HG03280 (cell line): ENCODE data around the gene ECM2.
A peak's percentile ranks its signal among the peaks of the same experiment; 100 is the strongest.
"Not testable (repeated sequence)": the region's sequence is repeated elsewhere in the genome, so short reads cannot be mapped to it uniquely, and the experiment has no call there.

ENCODE experiments used
- ATAC-seq: cut with Tn5 transposase; IDR thresholded peaks from one replicate; pipeline ENCODE4 v1.9.1; 2021; ENCODE audit warnings: mild to moderate bottlenecking, moderate library complexity; ENCODE audit not compliant: unreplicated experiment

ECM2 gene

DNA sequence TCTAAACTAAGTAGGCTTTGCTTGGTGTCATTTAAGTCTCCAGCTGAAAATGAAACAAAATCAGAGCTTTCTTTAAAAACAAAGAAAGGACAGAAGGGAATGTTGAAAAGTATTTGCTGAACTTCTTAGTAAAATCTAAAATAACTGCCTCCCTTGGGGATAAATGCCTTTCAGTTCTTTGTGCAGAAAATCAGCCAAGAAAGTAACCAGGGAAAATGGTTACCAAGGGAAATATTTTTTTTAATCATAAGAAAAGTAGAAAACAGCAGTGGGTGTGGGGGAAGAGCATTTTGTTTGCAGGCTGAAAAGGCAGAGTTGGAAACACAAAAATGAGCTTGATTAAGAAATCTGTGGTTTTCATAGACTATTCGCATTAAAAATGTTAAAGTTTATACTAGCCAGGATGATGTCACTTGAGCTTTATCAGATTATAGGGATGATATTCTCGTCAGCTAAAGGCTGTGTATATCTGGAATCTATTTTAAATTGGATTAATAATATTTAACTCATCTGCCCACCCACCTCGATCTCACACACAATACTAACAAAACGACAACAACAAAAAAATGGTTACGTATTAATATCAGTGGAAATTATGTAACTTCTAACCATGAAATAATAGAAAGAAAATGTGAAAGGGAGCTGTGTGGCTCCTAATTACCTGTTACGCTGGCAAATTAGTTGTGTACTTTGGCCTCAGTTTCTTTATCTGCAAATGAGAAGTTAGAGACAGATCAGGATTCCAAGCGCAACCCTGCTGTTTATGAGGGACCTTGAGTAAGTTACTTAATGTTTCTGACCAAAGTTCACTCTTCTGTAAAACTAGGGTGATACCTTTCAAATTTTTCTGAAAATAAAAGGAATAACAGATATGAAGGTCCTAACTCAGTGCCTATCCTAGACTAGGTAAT, at the start of gene ECM2:
Gene ECM2, minus strand, starts transcription at position 51 of the 911 bp plus-strand sequence. CDS start 13,124 bp downstream, outside the sequence.
- no peak for ATAC-seq

GRCh38 chr9:92576175-92576574, 40.4 kb upstream of the ECM2 start:
- no peak for ATAC-seq

DNA sequence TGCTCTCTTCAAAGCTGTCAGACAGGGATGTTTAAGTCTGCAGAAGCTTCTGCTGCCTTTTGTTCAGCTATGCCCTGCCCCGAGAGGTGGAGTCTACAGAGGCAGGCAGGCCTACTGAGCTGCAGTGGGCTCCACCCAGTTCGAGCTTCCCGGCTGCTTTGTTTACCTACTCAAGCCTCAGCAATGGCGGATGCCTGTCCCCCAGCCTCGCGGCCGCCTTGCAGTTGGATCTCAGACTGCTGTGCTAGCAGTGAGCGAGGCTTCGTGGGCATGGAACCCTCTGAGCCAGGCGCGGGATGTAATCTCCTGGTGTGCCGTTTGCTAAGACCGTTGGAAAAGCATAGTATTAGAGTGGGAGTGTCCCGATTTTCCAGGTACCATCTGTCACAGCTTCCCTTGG, 37.8 kb upstream of the ECM2 start:
- not testable (repeated sequence) for ATAC-seq

DNA sequence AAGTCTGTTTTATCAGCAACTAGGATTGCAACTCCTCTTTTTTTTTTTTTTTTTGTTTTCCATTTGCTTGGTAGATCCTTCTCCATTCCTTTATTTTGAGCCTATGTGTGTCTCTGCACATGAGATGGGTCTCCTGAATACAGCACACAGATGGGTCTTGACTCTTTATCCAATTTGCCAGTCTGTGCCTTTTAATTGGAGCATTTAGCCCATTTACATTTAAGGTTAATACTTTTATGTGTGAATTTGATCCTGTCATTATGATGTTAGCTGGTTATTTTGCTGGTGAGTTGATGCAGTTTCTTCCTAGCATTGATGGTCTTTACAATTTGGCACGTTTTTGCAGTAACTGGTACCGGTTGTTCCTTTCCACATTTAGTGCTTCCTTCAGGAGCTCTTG, 36.1 kb upstream of the ECM2 start:
- ATAC-seq = not testable (repeated sequence)

DNA sequence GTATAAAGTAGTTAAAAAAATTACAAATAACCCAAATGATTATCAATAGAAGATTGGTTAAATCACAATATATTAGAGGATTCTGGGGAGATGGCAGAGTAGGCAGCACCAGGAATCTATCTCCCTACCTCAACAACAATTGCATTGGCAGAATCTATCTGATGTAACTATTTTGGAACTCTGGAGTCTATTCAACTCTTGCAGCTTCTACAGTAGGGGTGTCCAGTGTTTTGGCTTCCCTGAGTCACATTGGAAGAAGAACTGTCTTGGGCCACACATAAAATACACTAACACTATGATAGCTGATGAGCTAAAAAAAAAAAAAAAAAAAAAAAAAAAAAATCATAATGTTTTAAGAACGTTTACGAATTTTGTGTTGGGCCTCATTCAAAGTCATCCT, 29.2 kb upstream of the ECM2 start:
- no peak for ATAC-seq

GRCh38 chr9:92564504-92564903, 28.7 kb upstream of the ECM2 start:
- no peak for ATAC-seq

DNA sequence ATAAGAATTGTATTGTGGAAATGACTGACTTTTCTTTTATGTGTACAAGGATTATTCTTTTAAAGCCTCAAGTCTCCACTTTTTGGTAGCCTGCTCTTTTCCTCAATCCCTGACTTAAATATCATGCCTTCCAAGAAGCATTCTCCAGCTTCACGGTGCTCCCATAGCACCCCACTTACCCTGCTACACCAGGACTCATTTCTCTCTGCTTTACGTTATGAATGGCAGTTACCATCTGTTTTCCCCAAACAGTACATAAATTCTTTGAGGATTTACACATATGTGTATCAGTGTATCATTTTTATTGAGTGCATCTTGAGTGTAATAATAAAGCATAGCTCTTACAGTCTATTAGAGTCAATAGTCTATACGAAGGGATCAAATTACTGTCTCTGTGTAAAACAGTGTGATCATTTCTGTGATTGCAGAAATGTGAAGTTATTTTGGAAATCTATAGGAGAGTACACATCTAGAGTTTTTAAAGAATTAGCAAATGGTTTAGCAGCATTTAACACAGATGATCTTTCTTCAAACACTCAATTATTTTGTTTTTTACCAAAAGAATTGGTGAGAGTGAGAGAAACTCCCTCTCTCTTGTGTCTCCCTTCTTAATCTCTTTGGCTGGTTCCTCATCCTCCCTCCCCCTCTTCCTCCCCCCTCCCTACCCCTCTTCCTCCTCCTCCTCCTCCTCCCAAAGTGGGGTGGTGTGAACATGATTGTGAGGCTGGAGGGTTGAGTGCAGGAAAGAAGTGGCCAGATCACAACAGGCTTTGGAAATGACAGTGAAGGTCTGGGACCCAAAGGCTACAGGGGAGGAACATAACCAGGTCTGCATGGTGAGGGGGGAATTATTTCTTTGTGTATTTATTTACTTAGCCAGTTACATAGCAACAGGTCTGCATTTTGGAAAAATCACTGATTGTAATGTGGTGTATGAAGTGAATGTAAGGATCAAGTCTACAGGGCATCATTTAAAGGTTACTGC, 27.6 kb upstream of the ECM2 start:
- no peak for ATAC-seq

DNA sequence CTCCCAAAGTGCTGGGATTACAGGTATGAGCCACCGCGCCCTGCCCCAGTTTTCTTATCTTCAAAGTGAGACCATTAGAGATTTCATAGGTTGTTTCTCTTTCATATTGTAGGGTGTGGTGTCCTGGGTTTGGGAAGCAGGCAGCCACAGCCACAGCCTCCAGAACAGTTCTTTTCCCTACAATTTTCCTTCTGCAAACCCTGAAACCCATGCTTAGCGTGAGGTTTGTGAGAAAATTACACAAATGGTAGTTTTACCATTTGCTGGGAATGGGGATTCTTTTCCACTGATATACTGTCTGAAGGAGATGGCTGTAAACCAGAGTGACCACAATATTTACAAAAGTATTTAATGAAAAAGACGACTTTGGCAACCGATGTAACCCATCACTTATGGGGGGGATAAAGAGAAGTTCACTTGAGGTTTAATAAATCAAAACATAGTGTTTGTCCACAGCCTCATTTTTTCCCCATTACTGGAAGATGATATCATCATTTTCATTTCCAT, 26.7 kb upstream of the ECM2 start:
- ATAC-seq = no peak

GRCh38 chr9:92561374-92562330, 25.9 kb upstream of the ECM2 start:
- no peak for ATAC-seq

- ATAC-seq = no peak
Measured at GRCh38 chr9:92558612-92559374, 23.0 kb upstream of the ECM2 start.

DNA sequence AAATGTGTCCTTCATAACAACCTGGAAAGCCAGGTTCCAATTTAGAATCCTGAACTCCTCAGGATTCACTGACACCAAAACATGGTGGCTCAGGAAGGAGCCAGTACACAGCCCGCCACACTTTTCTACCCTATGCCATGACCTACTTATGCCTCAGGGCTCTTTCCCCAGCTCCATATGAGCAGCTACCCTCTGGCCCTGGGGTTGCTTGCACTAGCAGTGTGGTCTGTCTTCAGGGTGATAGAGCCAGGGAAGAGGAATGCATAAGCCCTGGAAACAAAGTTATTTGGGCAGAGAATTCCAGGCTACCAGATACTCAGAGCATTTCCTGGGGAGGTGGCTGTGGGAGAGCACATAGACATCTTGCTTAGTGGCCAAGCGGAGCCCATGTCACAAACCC, 15.0 kb upstream of the ECM2 start:
- no peak for ATAC-seq

DNA sequence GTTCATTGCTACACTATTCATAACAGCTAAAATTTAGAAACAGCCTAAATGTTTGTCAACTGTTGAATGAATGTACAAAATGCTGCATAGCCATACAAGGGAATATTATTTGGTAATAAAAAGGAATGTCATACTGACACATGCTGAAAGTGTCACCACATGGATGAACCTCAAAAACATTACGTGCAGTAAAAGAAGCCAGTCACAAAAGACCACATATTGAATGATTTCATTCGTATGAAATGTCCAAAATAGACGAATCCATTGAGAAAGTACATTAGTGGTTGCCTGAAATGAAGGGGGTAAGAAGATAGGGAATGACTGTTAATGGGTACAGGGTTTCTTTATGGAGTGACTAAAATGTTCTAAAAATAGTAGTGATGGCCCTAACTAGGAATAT, 11.6 kb upstream of the ECM2 start:
- ATAC-seq = no peak

- ATAC-seq = no peak
Measured at GRCh38 chr9:92545002-92545510, 9.3 kb upstream of the ECM2 start.

DNA sequence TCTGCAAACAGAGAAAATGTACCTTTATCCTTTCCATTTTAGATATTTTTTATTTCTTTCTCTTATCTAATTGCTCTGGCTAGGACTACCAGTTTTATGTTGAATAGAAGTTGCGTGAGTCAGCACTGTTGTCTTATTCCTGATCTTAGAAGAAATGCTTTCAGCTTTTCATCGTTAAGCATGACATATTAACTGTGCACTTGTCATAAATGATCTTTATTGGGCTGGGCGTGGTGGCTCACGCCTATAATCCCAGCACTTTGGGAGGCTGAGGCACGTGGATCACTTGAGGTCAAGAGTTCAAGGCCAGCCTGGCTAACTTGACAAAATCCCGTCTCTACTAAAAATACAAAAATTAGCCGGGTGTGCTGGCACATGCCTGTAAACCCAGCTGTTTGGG, 8.2 kb upstream of the ECM2 start:
- no peak for ATAC-seq

DNA sequence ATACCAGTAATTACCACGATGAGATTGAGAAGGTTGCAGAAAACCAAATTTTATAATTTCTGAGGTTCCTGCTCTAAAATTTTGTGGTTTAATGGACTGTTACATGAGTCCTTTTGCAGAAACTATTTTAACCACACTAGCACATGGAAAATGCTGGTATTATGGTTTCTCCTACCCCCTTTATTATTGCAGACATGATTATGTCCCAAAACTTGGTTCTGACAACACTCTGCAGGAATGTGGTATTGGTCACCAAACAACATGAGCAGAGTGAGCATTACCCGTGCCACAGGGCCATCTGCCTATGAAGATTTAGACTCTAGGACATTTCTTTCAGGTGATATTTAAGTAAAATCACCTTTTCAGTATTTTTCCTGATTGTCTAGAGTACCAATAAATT, 2.8 kb upstream of the ECM2 start:
- no peak for ATAC-seq

- ATAC-seq = peak; percentile 52
Measured at GRCh38 chr9:92534674-92535073, 1.1 kb downstream of the ECM2 start.

DNA sequence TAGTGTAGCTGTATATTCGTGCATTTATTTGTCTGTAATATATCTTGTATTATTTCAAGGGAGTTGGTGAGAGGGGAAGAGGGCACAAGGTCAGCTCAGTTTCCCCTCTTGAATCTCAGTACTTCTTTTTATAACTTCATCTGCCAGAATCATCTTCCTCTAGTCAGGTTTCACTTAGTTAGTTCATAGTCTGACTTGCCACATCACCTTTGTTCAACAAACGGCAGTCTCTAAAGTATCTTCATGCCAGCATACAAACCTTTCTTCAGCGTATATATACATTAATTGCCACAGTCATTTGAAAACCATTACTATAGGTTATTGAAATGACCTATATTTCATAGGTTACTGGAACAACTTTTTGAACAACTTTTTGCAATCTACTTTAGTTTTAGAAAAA, 1.6 kb downstream of the ECM2 start:
- peak; percentile 15 for ATAC-seq

DNA sequence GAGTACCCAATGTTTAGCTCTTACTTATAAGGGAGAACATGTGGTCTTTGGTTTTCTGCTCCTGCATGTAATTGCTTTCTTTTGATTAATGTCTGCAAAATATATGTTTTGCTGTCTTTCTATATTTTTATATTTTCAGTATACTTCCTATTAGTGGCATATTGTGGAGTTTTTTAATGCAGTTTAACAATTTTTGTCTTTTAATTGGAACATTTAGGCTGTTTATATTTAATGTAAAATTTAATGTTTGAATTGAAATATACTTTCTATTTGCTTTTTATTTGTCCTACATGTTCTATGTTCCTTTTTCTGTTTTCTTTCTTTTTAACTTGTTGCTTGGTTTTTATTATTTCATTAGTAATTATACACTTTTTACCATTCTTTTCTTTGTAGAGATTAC, 4.9 kb downstream of the ECM2 start:
- no peak for ATAC-seq

- no peak for ATAC-seq
Measured at GRCh38 chr9:92529124-92529523, 6.7 kb downstream of the ECM2 start.
